ENCODE data around the gene SLC30A1. TPM values are rescaled to one million over a fixed set of nuclear protein-coding genes. Genes with fewer than 3 reads are reported as not detected.

Gene SLC30A1
- total and polyA plus RNA-seq, 2 of the 13 experiments (the other 11 are each of a cell fraction or from before 2014, with no cell fraction given), result 5.9 to 24.4 TPM

DNA sequence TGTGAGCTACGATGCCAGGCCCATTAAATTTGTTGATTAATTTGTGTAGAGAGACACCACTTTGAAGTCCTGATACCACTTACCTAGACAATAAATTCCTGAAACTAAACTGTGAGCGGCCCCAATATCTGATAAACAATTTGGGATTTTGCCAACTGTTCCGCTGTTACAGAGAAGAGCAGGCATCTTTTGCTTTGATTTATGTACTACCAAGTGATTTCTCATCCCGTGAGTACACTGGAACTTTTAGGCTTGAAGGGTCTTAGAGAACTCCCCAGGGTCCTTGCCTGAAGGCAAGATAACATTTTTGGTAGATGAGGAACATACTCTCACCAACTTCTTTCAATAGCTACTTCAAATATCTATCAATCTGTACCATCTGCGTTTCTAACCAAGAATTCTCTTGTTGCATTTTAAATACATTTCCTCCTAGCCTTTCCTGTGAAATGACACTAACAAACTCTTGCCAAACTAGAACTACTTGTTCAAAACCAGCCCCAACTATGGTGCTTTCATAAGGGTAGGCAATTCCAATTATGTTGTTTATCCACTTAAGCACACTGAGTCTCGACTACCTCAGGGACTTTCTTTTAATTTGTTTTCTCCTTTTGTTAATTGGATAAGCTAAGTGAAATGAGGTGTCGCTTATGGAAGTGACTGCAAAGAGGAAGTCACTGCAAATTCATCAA, 23.2 kb upstream of the SLC30A1 start:
- no peak overlapping the region for H3K9ac ChIP-seq (ENCODE audit: insufficient read depth, low read depth, low read length)
- DNase-seq (ENCODE audit: low spot score) (no peak), ATAC-seq (no peak), FAIRE-seq (no peak)
- H3K36me3 ChIP-seq (replicated peaks in 1 of 2; ENCODE audit: control insufficient read depth in 1 of 2, insufficient read depth in 2 of 2, low read length in 2 of 2), result no peaks in the 10 kb centered on the region
- H2AFZ ChIP-seq (ENCODE audit: low read length), result no peak overlapping the region
- peaks cover 23% of the 10 kb centered on the region for H3K79me2 ChIP-seq (ENCODE audit: insufficient read depth, low read length)
- WGBS (ENCODE audit: low lambda C conversion rate), result 58% methylated on average over 7 of the region's 7 CpGs
- TF ChIP-seq MED13 (CRISPR knock-in tag; IDR thresholded peaks at IDR 0.05) (no peak), ZBTB21 (CRISPR knock-in tag; IDR thresholded peaks at IDR 0.05) (no peak), KLF6 (CRISPR knock-in tag; IDR thresholded peaks at IDR 0.05) (no peak), MAFK (conservative IDR thresholded peaks at IDR 0.05 in 1 of 2, IDR thresholded peaks at IDR 0.05 in 1 of 2; ENCODE audit: low read length in 2 of 2) (no peak), PBX3 (CRISPR knock-in tag; IDR thresholded peaks at IDR 0.05; ENCODE audit: borderline replicate concordance) (no peak), ZNF138 (CRISPR knock-in tag; IDR thresholded peaks at IDR 0.05; ENCODE audit: low read depth) (no peak), EEA1 (CRISPR knock-in tag; IDR thresholded peaks at IDR 0.05; ENCODE audit: borderline replicate concordance) (no peak), SALL1 (CRISPR knock-in tag; IDR thresholded peaks at IDR 0.05) (no peak), PLRG1 (conservative IDR thresholded peaks at IDR 0.05) (no peak), ZNF674 (CRISPR knock-in tag; IDR thresholded peaks at IDR 0.05; ENCODE audit: low read depth) (no peak), ZNF773 (CRISPR knock-in tag; IDR thresholded peaks at IDR 0.05; ENCODE audit: borderline replicate concordance) (no peak), ZNF589 (CRISPR knock-in tag; conservative IDR thresholded peaks at IDR 0.05) (no peak), ELF3 (CRISPR knock-in tag; IDR thresholded peaks at IDR 0.05) (no peak), EED (CRISPR knock-in tag; IDR thresholded peaks at IDR 0.05) (no peak), GRHL1 (CRISPR knock-in tag; conservative IDR thresholded peaks at IDR 0.05) (no peak)
- TF ChIP-seq, protein P1, sequence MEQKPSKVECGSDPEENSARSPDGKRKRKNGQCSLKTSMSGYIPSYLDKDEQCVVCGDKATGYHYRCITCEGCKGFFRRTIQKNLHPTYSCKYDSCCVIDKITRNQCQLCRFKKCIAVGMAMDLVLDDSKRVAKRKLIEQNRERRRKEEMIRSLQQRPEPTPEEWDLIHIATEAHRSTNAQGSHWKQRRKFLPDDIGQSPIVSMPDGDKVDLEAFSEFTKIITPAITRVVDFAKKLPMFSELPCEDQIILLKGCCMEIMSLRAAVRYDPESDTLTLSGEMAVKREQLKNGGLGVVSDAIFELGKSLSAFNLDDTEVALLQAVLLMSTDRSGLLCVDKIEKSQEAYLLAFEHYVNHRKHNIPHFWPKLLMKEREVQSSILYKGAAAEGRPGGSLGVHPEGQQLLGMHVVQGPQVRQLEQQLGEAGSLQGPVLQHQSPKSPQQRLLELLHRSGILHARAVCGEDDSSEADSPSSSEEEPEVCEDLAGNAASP (CRISPR knock-in tag; IDR thresholded peaks at IDR 0.05; ENCODE audit: borderline replicate concordance), result no peak
- CTCF ChIA-PET (ENCODE audit: low intra/inter-chr PET ratio, low total read pairs), result no interaction called here
- POLR2A ChIA-PET, result interaction anchor here (1.0 to 6.7 kb wide), 5 partner anchors 9 to 81 kb away, joined by 3 to 79 read pairs (median 8); partner anchors contain the start of gene SLC30A1
- H4K20me1 ChIP-seq (ENCODE audit: insufficient read depth, low read length), result no peaks in the 10 kb centered on the region
- no TSS peak for BruUV-seq (replicated peaks)
- H3K9me3 ChIP-seq (ENCODE audit: low read length), result no peaks in the 10 kb centered on the region
- peak overlapping the region; percentile 68; the same call in 1 of the 2 replicates for H3K4me2 ChIP-seq (ENCODE audit: low read depth, low read length)
- H3K4me3 ChIP-seq (replicated peaks in 1 of 3; ENCODE audit: insufficient read depth in 1 of 3, low read depth in 2 of 3, low read length in 3 of 3), result no peak overlapping the region
- in situ Hi-C loops (cut with HindIII; ENCODE audit: extremely low pct_ligation_motif_present, low pct_unique_long_range_greater_than_20kb), result no loop called here
- H3K27ac ChIP-seq (ENCODE audit: extremely low read length, insufficient read depth, low read length), result no peak overlapping the region
- H3K4me1 ChIP-seq (ENCODE audit: insufficient read depth, low read length), result peaks cover 57% of the 10 kb centered on the region
- intact Hi-C loops (cut with micrococcal nuclease; ENCODE audit: unreplicated experiment), result no loop called here
- no peaks in the 10 kb centered on the region for H3K27me3 ChIP-seq (ENCODE audit: control insufficient read depth in 1 of 2, insufficient read depth in 2 of 2, low read length in 2 of 2)

Measured in HepG2 (cell line).